Left ventricle myocardium inferior (tissue), 1 donor: ENCODE results near the gene MGLL. TPM values are rescaled to one million over a fixed set of nuclear protein-coding genes. Genes with fewer than 3 reads are reported as not detected.

Source experiments
- DNase-seq: peaks from one replicate; pipeline ENCODE4 v3.0.0-alpha.2; 2020
- H3K27ac ChIP-seq: fragments of 200-600 bp; replicated peaks from 2 replicates; pipeline ENCODE4 v1.8.0; 2021
- H3K27me3 ChIP-seq: fragments of 200-600 bp; 2 replicates; pipeline ENCODE4 v1.8.0; 2021; ENCODE audit warnings: low read depth
- H3K36me3 ChIP-seq: fragments of 200-600 bp; 2 replicates; pipeline ENCODE4 v1.8.0; 2021
- H3K4me1 ChIP-seq: fragments of 200-600 bp; 2 replicates; pipeline ENCODE4 v1.8.0; 2021
- H3K4me3 ChIP-seq: fragments of 200-600 bp; 2 replicates; pipeline ENCODE4 v1.8.0; 2021; ENCODE audit warnings: mild to moderate bottlenecking, moderate library complexity
- H3K9me3 ChIP-seq: fragments of 200-600 bp; replicated peaks from 2 replicates; pipeline ENCODE4 v1.8.0; 2021
- intact Hi-C: fragments of 100-400 bp; cut with micrococcal nuclease; formaldehyde crosslinking; loops from one replicate; pipeline ENCODE4 v1.11.0; 2022
- total RNA-seq: library from RNA; stranded (reverse); fragmentation: NEBNext Ultra II Directional; extraction: Animal tissue kit (Norgen Biotek cat#: 25700); gene quantifications from one replicate; pipeline ENCODE4 v1.2.1, GENCODE V29; 2021
- TF ChIP-seq, protein P1 (sequence below): fragments of 200-600 bp; IDR thresholded peaks from 2 replicates; pipeline ENCODE4 v1.8.0; 2021; ENCODE audit warnings: antibody characterized with exemption, mild to moderate bottlenecking, borderline replicate concordance
- donor health status: DM: no; HTN: yes; CAD: no; lungs with severe emphysema.

The MGLL gene
- total RNA-seq, 1 donor from 2014 or later: 67.0 TPM

DNA sequence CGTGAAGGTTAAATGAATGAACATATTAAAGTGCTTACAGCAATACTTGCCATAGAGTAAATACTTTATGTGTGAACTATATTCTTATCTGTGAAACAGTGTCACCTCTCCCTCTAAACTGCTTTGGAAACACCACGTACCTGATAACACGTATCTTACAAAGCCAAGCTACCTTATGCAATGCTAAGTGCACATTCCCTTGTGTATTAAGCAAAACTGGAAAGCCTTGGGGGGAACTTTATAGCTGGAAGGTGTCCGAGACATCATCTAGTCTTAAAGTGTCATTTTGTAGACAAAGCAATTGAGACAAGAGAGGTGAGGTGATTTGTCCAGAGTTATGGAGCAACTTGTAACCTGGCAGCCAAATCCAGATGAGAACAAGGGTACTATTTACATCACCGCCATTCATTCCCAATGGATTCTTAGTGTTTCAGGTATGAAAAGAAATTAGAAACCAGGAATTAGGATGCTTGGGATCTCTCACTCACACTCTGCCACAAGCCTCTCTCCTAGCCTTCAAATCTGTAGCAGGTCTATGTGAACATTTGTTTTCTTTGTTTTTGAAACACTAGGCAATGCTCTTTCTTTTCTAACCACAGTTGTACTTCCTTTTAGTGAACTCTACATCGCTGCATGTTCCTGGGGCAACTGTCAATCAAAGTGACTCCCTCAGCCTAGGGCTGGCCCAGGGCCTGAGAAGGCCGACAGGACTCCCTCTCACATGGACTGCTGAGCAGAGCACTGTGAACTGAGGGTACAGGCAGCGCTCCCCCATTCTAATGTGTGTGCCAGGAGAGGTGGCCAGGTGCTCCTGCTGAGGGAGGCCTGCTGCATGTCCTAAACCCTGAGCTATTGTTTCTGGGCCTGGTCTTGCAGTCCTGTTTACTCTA, 13.9 kb upstream of the MGLL start:
- Histone ChIP-seq H3K27ac (no peak overlapping the region), H3K4me3 (no peak overlapping the region), H3K36me3 (no peaks in the 10 kb centered on the region), H3K9me3 (no peaks in the 10 kb centered on the region), H3K4me1 (no peaks in the 10 kb centered on the region), H3K27me3 (no peaks in the 10 kb centered on the region)
- intact Hi-C loops: no loop called here
- TF ChIP-seq, protein P1, sequence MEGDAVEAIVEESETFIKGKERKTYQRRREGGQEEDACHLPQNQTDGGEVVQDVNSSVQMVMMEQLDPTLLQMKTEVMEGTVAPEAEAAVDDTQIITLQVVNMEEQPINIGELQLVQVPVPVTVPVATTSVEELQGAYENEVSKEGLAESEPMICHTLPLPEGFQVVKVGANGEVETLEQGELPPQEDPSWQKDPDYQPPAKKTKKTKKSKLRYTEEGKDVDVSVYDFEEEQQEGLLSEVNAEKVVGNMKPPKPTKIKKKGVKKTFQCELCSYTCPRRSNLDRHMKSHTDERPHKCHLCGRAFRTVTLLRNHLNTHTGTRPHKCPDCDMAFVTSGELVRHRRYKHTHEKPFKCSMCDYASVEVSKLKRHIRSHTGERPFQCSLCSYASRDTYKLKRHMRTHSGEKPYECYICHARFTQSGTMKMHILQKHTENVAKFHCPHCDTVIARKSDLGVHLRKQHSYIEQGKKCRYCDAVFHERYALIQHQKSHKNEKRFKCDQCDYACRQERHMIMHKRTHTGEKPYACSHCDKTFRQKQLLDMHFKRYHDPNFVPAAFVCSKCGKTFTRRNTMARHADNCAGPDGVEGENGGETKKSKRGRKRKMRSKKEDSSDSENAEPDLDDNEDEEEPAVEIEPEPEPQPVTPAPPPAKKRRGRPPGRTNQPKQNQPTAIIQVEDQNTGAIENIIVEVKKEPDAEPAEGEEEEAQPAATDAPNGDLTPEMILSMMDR: no peak
- DNase-seq: no peak

DNA sequence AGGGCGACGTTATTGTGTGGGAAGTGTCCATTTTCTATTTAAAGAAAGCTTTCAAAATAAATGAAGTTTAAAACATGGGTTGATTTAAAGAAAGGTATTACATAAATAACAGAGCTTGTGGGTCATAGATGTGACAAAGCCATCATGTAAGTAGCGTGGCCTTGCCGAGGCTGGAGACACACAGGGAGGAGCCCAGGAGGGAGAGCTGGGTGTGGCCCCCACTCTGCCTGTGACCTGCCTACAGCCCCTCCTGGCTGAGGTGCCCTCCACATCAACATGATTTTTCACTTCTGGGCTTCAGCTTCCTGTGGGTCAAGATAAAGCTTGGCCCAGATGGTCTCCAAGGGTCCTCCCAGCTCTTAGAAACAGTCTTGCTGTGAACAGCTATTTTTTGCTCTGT, 12.5 kb upstream of the MGLL start:
- no peaks in the 10 kb centered on the region for H3K4me1 ChIP-seq
- H3K9me3 ChIP-seq: peaks cover 10% of the 10 kb centered on the region
- H3K27ac ChIP-seq: no peak overlapping the region
- DNase-seq: no peak
- TF ChIP-seq, protein P1: no peak
- H3K27me3 ChIP-seq: no peaks in the 10 kb centered on the region
- intact Hi-C loops: no loop called here
- H3K36me3 ChIP-seq: no peaks in the 10 kb centered on the region
- no peak overlapping the region for H3K4me3 ChIP-seq

DNA sequence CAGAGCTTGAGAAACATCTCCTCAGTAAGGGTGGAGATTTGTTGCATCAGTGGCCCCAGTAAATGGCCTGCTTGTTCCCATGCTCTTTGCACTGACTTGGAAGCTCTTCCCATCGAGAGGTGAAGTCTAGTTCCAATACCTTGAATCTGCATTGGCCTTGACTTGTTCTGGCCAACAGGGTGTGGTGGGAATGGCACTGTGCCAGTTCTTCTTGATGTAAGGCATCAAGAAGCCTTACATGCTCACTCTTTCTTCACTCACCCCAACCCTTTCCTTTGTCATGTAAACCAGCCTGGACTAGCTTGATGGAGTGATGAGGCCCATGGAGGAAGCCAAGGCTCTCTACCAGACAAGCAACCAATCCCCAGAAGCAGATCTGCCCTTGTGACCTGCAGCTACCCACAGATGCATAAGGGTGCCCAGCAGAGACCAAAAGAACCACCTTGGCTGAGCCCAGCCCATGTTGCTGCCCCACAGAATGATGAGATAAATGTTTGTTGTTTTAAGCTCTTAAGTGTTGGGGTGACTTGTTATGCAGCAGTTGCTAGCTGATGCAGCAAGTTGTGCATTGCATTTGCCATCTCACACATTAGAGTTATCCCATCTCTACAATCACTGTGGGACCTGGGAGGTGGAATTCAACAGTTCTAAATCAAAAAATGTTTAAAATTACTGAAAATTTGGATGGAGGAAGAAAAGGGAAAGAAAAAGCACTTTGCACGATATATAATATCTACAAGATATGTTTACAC, 11.1 kb upstream of the MGLL start:
- no peak overlapping the region for H3K4me3 ChIP-seq
- TF ChIP-seq, protein P1: no peak
- H3K27me3 ChIP-seq: no peaks in the 10 kb centered on the region
- peaks cover 23% of the 10 kb centered on the region for H3K9me3 ChIP-seq
- no peaks in the 10 kb centered on the region for H3K4me1 ChIP-seq
- intact Hi-C loops: no loop called here
- no peak for DNase-seq
- no peaks in the 10 kb centered on the region for H3K36me3 ChIP-seq
- no peak overlapping the region for H3K27ac ChIP-seq

DNA sequence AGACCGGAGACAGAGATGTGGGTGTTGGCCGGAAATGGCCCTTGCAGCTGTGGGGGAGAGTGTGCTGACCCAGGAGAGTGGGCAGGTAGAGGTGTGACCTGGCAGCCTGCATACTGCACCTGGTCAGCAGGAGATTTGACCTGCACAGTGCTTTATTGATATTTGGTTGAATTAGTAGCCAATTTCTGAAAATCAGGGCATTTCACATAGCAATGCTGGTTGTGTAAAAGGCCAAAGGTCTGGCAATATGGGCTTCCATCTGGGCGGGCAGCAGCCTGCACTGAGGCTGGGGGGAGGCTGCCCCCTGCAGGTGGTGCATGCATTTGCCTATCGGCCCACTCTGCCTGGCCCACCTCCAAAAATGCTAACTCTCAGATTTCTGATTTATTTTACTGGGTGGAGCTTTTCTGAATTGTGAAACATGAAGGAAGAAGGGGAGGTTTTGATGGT, 9.4 kb upstream of the MGLL start:
- H3K9me3 ChIP-seq: peaks cover 38% of the 10 kb centered on the region
- no peaks in the 10 kb centered on the region for H3K4me1 ChIP-seq
- TF ChIP-seq, protein P1: peak; percentile 80
- no peaks in the 10 kb centered on the region for H3K27me3 ChIP-seq
- intact Hi-C loops: no loop called here
- H3K4me3 ChIP-seq: no peak overlapping the region
- H3K36me3 ChIP-seq: peaks cover 4% of the 10 kb centered on the region
- DNase-seq: peak; percentile 33
- H3K27ac ChIP-seq: no peak overlapping the region

DNA sequence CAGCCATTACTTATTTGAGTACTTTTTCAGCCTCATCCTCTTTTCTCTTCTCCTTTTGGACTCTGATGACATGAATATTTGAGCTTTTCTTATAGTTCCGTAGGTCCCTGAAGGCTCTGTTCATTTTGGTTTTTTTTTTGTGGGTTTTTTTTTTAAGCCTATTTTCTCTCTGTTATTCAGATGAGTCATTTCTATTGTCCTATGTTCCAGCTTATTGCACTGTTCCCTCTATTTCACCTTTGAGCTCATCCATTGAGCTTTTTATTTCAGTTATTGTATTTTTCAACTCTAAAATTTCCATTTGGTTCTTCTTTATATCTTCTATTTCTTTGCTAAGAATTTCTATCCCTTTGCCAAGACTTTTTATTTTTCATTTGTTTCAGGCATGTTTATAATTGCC, 7.2 kb upstream of the MGLL start:
- no peak for DNase-seq
- Histone ChIP-seq H3K36me3 (peaks cover 4% of the 10 kb centered on the region), H3K27me3 (no peaks in the 10 kb centered on the region), H3K27ac (no peak overlapping the region), H3K4me1 (no peaks in the 10 kb centered on the region), H3K9me3 (peaks cover 38% of the 10 kb centered on the region), H3K4me3 (no peak overlapping the region)
- TF ChIP-seq, protein P1: no peak
- intact Hi-C loops: loop anchor here (5.0 kb wide), 1 partner anchor 177 kb away; no protein-coding TSS in a partner anchor
